GM21576 (cell line): ENCODE measurements around the gene TATDN3.
"Not testable (repeated sequence)": the region's sequence is repeated elsewhere in the genome, so short reads cannot be mapped to it uniquely, and the experiment has no call there.

Experiments
- ATAC-seq: cut with Tn5 transposase; IDR thresholded peaks from one replicate; pipeline ENCODE4 v1.9.1; 2021; ENCODE audit warnings: mild to moderate bottlenecking, moderate library complexity; ENCODE audit not compliant: unreplicated experiment

Gene TATDN3

DNA sequence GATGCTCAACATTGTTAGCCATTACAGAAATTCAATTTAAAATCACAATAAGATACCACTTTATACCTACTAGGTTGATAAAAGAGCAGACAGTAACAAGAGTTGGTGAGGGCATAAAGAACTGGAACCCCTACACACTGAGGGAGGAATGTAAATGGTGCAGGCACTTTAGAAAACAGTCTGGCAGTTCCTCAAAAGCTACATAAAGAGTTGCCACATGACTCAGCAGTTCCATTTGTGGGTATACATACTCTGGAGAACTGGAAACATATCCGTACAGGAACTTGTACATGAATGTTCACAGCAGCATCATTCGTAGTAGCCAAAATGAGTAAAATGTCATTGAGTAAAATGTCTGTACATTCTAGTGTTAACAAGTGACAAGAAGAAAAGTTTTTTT is 17.1 kb upstream of the TATDN3 start:
- no peak for ATAC-seq

DNA sequence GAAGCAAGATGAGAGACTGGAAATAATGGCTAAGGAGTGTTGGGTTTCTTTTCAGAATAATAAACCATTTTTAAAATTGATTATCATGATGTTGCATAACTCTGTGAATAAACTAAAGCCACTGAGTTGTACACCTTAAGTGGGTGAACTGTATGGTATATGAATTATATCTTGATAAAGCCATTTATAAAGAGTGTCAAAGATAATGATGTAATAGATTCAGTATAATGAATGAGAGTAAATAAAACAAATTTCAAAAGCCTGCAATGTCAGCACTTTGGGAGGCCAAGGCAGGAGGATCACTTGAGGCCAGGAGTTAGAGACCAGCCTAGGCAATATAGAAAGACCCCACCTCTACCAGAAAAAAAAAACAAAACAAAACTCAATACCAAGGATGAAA is 16.5 kb upstream of the TATDN3 start:
- ATAC-seq = no peak

DNA sequence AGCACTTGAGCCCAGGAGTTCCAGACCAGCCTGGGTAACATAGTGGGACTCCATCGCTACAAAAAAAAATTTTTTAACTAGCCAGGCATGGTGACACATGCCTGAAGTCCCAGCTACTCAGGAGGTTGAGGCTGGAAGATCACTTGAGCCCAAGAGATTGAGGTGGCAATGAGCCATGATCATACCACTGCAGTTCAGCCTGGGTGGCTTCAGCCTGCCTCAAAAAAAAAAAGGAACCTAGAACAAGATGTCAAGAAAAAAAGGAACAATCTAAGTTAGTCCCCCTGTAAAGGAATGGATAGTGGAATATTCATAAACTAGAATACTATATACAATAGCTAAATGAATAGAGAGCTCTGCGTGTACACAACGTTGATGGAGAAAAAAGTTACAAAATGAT is 14.5 kb upstream of the TATDN3 start:
- ATAC-seq = no peak

DNA sequence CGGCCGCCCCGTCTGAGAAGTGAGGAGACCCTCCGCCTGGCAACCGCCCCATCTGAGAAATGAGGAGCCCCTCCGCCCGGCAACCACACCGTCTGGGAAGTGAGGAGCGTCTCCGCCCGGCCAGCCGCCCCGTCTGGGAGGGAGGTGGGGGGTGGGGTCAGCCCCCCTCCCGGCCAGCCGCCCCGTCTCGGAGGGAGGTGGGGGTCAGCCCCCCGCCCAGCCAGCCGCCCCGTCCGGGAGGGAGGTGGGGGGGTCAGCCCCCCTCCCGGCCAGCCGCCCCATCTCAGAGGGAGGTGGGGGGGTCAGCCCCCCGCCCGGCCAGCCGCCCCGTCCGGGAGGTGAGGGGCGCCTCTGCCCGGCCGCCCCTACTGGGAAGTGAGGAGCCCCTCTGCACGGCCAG is 12.6 kb upstream of the TATDN3 start:
- not testable (repeated sequence) for ATAC-seq

DNA sequence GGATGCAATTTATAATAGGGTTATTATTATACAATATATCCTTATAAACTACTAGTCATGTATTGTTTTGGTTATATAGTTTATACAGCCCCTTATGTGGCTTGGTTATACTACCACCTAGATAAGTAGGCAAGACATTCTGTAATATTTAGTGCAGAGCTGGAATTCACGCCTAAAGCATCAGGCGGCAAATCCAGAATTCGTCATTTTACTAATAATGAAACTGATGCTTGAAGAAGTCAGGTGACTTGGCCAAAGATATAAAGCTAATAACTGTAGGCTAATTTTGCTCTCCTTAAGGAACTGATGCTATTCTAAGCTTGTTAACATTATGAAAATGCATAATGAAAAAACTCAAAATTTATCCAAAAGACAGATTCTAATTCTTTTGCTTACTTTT is 10.9 kb upstream of the TATDN3 start:
- ATAC-seq = no peak

DNA sequence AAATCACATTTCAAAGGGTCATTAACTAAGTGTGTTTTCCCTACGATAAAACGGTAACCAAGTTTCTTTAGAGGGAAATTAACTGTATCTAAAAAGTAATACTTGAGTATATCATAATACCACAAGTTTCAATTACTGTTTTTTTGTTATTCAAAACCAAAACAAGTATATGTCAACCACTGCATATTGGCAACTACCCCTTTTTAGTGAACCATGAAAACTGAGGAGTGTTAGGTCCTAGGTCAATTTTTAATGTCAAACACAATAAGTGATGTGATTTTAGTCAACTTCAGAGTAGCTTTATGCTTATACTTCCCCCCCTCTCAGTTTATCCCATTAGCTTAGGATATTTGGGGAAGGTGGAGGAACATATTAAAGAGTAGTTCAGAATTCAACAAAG is 10.5 kb upstream of the TATDN3 start:
- no peak for ATAC-seq

DNA sequence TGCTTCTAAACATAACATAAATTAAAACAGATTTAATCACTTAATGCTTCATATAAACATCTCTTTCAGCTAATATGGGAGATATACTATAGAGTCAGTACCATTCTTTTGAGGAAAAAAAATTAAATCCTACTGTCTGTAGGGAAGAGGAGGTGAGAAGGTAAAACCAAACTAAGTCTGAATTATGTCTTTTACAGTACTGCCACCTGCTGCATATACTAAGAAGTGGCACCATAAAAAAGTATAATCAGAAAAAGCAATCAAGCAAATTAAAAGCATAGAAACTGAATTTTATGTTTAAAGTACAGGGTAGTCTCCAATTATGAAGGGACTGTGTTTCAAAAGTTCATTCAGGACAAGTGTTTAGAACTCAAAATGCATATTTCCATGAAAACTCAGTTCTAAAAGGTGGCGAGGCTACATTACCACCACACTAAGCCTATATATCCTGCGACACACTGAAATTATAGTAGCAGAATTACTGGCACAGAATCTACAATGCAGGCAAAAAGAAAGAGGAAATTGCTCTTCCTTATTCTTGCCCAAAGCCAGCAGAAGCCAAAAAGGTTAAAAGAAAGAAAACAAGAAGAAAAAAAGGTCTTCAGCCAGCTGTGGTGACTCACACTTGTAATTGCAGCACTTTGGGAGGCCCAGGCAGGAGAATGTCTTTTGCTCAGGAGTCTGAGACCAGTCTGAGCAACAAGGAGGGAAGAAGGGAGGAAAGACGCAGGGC is 9.1 kb upstream of the TATDN3 start:
- ATAC-seq = no peak

DNA sequence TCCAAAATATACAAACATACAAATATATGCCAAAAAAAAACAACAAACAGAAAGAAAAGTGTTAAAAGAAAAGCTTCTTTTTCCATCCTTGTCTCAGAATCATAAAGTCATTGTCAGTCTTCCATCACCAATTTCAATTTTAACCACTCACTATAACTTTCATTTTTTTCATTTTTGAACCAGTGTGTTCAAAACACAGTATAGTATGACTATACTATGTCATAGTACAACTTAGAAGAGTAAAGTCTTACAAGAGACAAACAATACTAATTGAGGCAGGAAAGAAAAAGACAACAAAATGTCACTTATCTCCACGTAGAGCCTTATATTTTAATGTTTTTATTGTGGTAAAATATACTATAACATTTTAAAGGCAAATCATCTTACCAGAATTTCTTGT is 7.7 kb upstream of the TATDN3 start:
- ATAC-seq = no peak

DNA sequence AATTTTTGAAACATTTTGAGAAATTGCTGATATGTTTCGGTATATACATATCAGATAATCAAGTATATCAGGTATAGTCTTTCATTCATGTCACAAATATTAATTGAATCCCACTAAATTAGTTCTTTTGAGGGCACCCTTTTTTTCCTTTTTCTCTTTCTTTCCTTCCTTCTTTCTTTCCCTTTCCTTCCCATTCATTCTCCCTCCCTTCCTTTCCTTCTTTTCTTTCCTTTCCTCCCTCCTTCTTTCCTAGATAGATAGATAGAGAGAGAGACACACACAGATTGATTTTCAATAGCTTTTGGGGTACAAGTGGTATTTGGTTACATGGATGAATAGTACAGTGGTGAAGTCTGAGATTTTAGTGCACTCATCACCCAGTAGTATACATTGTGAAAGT is 5.8 kb upstream of the TATDN3 start:
- no peak for ATAC-seq

DNA sequence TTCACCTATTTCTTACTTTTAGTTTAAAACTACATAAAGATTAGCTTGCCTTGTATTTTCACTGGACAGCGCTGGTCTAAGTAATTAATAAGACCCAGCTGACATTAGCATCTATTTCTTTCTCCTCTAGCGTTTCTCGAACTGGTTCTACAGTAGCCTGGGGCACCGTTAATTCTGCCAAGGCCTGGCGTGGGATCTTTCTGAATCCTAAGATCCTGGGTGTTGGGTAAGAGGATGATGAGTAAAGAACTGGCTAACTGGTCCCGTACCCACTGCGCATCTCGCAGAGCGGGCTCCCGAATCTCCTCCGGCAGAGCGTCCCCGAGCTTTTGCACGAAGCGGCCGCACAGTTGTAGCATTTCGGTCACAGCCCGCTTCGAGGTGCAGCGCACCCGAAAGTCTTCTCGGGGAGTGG is 426 bp upstream of the TATDN3 start:
- peak; percentile 21 for ATAC-seq

DNA sequence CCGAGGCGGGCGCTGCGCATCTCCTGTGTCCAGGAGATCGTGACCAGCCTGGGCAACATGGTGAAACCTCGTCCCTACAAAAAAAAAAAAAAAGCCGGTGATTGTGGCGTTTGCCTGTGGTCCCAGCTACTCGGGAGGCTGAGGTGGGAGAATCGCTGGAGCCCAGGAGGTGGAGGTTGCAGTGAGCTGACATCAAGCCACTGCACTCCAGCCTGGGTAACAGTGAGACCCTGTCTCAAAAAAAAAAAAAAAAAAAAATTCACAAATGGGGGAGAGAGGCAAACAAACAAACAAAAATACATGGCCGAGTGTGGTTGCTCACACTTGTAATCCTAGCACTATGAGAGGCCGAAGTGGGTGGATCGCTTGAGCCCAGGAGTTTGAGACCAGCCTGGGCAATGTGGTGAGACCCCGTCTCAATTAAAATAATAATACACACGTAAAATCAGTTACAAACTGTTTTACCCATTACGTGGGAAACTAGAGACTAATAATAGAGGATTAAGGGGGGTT is 758 bp downstream of the TATDN3 start:
- no peak for ATAC-seq

DNA sequence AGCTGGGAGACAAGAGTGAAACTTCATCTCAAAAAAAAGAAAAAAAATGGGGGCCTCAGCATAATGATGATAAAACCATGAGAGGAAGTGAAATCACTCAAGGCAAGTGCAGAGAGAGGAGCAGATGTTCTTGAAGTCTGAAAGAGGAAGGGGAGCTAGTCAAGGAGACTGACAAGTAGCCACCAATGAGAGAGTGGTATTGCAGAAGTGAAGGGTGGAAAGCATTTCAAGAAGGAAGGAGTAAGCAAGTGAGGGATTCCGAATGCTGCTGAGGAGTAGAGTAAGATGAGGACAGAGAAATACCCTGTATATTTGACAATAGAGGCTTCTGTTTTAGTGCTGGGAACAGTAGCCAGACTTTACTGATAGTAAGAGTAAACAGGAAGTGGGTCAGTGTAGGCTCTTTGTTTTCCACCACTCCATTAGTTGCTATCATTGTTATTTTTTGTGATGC is 2.9 kb downstream of the TATDN3 start:
- ATAC-seq = peak; percentile 78

DNA sequence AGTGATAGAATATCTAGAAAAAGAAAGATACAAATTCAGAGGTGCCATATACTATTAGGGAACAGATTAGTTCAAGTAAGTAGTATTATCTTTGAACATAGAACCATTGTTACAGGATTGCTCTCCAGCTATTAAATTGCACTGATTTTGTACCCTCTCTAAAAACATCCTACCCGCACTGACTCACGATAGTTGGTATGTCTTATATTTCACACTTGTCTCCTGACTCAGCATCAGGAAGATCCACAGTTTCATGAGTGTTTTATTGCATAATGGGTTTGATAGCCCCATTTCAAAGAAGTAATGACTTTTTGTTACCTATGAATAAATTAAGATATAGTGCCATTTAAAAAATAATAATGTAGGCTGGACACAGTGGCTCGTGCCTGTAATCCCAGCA is 6.0 kb downstream of the TATDN3 start:
- ATAC-seq = no peak

DNA sequence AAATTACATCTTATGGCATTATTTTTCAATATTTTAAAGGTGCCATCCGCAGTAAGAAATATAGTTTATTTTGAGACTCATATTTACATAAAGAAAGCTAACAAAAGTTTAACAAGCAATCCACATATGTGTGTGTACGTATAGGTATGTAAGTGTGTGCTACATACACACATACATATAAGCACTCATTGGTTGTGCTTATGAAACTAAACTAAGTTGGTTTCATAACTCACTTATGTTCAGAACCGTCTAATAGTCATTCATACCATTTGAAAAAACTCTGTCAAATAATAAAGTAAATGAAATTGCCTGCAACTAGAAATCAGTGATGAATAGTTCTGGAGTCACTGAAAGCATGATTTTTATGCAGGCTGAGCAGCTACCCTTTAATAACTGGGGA is 14.1 kb downstream of the TATDN3 start:
- ATAC-seq = no peak

DNA sequence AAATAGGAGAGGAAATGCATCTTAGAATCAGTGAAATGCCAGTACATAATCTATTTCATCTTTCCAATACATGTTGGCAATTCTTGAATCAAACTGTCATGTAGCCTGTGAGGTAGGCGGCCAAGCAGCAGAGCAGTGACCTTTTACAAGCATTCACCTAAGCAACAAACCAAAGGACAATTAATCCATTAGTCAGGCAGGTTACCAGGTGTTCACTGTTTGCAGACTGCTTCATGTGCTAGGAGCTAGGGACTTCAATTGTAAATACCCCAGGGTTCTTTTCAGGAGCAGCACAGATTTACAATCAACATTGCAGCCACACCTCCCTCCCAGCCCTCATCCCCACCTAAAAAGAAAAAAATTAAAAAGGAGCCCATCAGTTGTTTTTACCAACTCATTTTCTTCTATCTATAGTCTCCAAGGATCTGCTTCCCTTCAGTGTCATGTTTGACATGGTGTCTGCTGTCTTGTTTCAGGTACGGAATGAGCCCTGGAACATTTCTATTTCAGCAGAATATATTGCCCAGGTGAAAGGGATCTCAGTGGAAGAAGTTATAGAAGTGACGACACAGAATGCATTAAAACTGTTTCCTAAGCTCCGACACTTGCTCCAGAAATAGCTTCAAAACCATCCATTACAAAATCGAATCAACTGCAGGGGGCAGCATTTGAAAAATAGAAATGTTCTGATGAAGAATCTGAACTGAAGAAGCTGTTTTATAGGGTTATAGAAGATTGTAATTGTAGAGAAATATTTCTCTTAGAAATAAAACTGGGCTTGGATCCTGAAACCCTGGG is 23.0 kb downstream of the TATDN3 start:
- no peak for ATAC-seq

DNA sequence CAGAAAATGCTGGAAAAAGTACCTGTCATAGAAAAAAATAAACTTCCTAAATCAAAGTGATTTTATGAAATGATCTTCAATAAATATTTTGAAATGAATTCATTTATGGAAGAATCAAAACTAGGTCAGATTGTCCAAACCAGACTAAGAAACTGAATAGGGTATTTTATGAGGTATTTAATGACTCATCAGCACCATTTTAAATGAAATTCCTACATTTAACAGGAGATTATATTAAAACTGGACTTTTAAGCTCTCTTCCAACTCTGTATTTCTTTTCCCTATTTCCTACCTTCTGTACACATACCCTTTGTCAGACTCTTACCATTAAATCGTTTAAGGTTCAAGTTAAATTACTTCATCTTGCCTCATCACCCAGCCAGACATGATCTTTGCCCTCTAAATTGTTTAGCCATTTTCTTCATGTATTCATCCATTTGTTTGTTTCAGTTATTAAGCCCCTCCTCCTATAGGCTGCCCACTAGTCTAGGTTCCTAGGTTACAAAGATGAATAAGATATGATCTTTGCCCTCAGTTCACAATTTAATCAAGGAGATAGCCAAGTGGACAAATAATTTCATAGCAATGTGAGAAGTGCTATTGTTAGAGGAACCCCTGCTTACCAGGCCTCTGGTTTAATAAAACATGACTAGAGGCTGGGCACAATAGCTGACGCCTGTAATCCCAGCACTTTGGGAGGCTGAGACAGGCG is 25.0 kb downstream of the TATDN3 start:
- no peak for ATAC-seq

DNA sequence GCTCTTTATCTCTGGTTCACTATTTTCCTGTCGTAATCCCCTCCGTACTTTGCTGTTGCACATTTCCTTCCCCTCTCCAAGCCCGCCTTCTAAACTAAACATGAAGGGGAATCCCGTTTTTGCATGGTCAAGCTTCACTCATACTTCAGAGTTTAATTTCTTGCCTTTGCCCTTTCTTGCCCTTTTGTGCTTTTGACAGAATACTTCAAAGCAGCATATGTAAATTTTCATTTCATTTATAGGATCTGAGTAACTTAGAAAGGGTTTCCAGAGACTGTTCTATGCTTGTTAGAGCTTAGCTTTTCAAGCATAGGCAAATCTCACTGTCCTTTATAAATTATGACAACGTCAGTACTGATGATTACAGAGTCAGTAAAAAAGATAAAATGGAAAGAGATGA is 28.0 kb downstream of the TATDN3 start:
- no peak for ATAC-seq

DNA sequence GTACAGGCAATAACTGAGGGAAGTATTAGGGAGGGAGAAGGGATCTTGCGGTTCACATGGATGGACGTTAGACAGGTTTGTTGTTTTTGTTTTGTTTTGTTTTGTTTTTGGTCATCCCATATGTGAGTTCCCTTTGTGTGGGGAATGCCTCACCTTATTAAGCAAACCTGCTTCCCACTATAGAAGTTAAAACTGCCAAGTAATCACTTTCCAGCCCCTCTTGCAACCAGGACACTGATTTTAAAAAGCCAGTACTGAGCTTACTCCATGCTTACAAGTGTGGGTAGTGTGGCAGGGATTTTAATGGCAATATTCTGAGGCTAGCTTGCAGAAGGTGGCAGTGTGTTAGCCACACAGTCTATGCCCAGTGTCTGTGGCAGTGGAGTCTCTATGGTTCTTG is 29.3 kb downstream of the TATDN3 start:
- no peak for ATAC-seq

DNA sequence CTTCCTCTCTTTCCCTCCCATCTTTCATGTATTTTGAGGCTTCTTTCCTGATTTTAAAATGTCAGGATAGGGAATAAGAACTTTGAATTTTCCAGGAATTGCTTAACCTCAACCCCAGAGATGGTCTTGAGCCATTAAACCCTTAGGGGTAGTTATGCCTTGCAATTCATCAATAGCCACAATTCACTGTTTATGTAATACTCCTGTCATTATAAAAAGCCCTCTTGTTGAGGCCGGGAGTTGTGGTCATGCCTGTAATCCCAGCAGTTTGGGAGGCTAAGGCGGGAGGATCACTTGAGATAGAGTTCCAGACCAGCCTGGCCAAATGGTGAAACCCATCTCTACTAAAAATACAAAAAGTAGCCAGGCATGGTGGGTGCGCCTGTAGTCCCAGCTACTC is 31.3 kb downstream of the TATDN3 start:
- no peak for ATAC-seq

DNA sequence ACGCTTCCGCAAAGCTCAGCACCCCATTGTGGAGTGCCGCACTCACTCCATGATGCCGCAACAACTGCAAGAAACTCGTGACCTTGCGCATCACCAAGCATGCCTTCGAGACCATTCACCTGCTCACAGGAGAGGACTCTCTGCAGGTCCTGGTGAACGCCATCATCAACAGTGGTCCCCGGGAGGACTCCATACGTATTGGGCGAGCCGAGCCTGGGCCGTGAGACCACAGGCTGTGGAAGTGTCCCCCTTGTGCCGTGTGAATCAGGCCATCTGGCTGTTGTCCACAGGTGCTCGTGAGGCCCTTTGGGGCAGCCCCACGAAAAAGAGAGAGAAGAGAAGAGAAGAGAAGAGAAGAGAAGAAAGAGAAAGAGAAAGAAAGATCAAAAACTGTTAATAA is 32.5 kb downstream of the TATDN3 start:
- no peak for ATAC-seq

DNA sequence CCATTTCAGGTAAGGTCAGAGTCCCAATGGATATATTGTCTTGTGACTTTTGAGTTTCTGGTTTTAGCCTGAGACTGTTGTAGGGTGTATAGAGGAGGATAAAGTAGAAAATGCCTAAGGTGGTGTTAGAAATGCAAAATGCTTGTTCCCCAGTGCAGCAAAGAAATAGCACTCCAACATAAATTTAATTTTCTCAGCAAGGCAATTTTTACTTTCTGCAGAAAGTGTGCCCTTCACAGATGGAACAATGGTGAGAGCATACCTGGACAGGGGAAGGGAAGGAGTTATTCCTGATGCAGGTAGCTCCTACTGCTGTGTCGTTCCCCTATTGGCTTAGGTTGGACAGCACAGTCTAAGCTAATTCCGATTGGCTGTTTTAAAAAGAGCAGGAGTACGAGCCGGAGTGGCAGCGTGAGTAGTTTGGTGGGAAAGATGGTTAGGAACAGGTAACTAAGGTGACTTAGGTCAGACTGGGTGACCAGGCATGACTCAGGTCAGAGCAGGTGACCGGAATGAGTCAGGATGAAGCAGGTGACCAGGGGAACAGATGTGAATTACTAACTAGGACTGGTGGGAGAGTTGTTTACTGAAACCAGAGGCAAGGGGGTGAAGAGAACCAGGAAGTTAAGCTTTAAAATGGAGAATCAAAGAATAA is 34.2 kb downstream of the TATDN3 start:
- ATAC-seq = no peak
